Ishikawa (cell line): ENCODE data around the gene TMEM234.

Experiments used
- CEBPB ChIP-seq: IDR thresholded peaks from 2 replicates; pipeline ENCODE4 v1.6.1; 2012
- EGR1 ChIP-seq: IDR thresholded peaks from 2 replicates; pipeline ENCODE4 v1.6.1; 2012
- FOXM1 ChIP-seq: IDR thresholded peaks from 2 replicates; pipeline ENCODE4 v1.6.1; 2012; ENCODE audit warnings: low read depth, borderline replicate concordance
- REST ChIP-seq: IDR thresholded peaks from 2 replicates; pipeline ENCODE4 v1.6.1; 2012; ENCODE audit warnings: low read depth, mild to moderate bottlenecking
- TF ChIP-seq, protein P1 (sequence below): IDR thresholded peaks from 2 replicates; pipeline ENCODE4 v1.6.1; 2012

DNA sequence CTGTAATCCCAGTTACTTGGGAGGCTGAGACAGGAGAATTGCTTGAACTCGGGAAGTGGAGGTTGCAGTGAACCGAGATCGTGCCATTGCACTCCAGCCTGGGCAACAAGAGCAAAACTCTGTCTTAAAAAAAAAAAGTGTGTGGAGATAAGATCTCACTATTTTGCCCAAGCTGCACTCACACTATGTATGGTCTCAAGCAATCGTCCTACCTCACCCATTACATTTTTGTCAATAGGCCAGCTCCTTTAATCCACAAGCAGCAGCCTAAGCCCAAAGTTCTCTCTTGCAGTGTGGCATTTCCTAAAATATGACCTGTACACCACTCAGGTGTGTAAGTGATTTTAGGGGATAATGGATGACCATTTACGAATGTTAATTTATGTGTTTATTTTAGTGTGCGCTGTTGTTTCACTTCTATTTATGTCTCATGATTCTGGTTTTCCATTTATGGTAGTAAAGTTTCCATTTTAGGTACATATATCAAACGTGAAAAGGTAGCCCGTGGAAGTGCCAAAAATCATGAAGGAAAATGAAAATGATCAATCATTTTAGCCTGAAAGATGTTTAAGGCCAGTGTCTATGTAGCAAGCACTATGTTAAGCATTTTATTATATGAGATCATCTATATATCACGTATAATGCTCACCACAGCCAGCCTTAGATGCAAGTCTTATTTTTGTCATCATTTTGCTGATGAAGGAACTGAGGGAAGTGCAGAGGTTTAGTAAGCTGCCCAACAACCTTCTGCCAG lies 34.5 kb upstream of the TMEM234 start:
- TF ChIP-seq REST (no peak), EGR1 (no peak), CEBPB (no peak), FOXM1 (no peak)
- TF ChIP-seq, protein P1, sequence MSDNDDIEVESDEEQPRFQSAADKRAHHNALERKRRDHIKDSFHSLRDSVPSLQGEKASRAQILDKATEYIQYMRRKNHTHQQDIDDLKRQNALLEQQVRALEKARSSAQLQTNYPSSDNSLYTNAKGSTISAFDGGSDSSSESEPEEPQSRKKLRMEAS, result no peak
